Measurements from ENCODE around the gene AKT1S1.
A peak's percentile ranks its signal among the peaks of the same experiment; 100 is the strongest.

The AKT1S1 gene

GRCh38 chr19:49848938-49849337, 28.2 kb downstream of the AKT1S1 start:
- Mint-ChIP-seq H3K4me1 (ENCODE audit: low read depth) (peaks cover 45% of the 10 kb centered on the region), H3K4me3 (peak overlapping the region; percentile 8), H3K27me3 (no peaks in the 10 kb centered on the region), H3K9me3 (no peaks in the 10 kb centered on the region), H3K27ac (no peak overlapping the region), H3K36me3 (ENCODE audit: low read depth) (peaks cover 8% of the 10 kb centered on the region)

GRCh38 chr19:49847731-49848696, 29.1 kb downstream of the AKT1S1 start:
- peaks cover 38% of the 10 kb centered on the region for H3K4me1 Mint-ChIP-seq (ENCODE audit: low read depth)
- H3K27ac Mint-ChIP-seq: no peak overlapping the region
- no peaks in the 10 kb centered on the region for H3K9me3 Mint-ChIP-seq
- no peak overlapping the region for H3K4me3 Mint-ChIP-seq
- peaks cover 8% of the 10 kb centered on the region for H3K36me3 Mint-ChIP-seq (ENCODE audit: low read depth)
- no peaks in the 10 kb centered on the region for H3K27me3 Mint-ChIP-seq

GRCh38 chr19:49846408-49846807, 30.7 kb downstream of the AKT1S1 start:
- Mint-ChIP-seq H3K36me3 (ENCODE audit: low read depth) (peaks cover 4% of the 10 kb centered on the region), H3K27ac (no peak overlapping the region), H3K27me3 (no peaks in the 10 kb centered on the region), H3K9me3 (no peaks in the 10 kb centered on the region), H3K4me1 (ENCODE audit: low read depth) (peaks cover 27% of the 10 kb centered on the region), H3K4me3 (no peak overlapping the region)

- Mint-ChIP-seq H3K4me1 (ENCODE audit: low read depth) (peaks cover 27% of the 10 kb centered on the region), H3K9me3 (no peaks in the 10 kb centered on the region), H3K36me3 (ENCODE audit: low read depth) (peaks cover 4% of the 10 kb centered on the region), H3K27me3 (no peaks in the 10 kb centered on the region), H3K27ac (no peak overlapping the region), H3K4me3 (no peak overlapping the region)
These were observed 31.7 kb downstream of the AKT1S1 start for GRCh38 chr19:49845414-49845813.

GRCh38 chr19:49844138-49845095, 32.7 kb downstream of the AKT1S1 start:
- H3K27me3 Mint-ChIP-seq: no peaks in the 10 kb centered on the region
- no peaks in the 10 kb centered on the region for H3K9me3 Mint-ChIP-seq
- no peaks in the 10 kb centered on the region for H3K36me3 Mint-ChIP-seq (ENCODE audit: low read depth)
- H3K4me3 Mint-ChIP-seq: no peak overlapping the region
- peaks cover 20% of the 10 kb centered on the region for H3K4me1 Mint-ChIP-seq (ENCODE audit: low read depth)
- H3K27ac Mint-ChIP-seq: no peak overlapping the region

- Mint-ChIP-seq H3K4me3 (no peak overlapping the region), H3K27me3 (no peaks in the 10 kb centered on the region), H3K9me3 (no peaks in the 10 kb centered on the region), H3K36me3 (ENCODE audit: low read depth) (peaks cover 10% of the 10 kb centered on the region), H3K27ac (no peak overlapping the region), H3K4me1 (ENCODE audit: low read depth) (peaks cover 9% of the 10 kb centered on the region)
These were observed 33.9 kb downstream of the AKT1S1 start for GRCh38 chr19:49843265-49843664.

- Mint-ChIP-seq H3K36me3 (ENCODE audit: low read depth) (peaks cover 21% of the 10 kb centered on the region), H3K4me1 (ENCODE audit: low read depth) (no peaks in the 10 kb centered on the region), H3K27me3 (no peaks in the 10 kb centered on the region), H3K9me3 (no peaks in the 10 kb centered on the region), H3K4me3 (no peak overlapping the region), H3K27ac (no peak overlapping the region)
These were observed 36.4 kb downstream of the AKT1S1 start for GRCh38 chr19:49840736-49841249.

GRCh38 chr19:49840321-49840720, 36.8 kb downstream of the AKT1S1 start:
- H3K4me3 Mint-ChIP-seq: no peak overlapping the region
- no peaks in the 10 kb centered on the region for H3K4me1 Mint-ChIP-seq (ENCODE audit: low read depth)
- no peaks in the 10 kb centered on the region for H3K27me3 Mint-ChIP-seq
- no peaks in the 10 kb centered on the region for H3K9me3 Mint-ChIP-seq
- H3K36me3 Mint-ChIP-seq (ENCODE audit: low read depth): peaks cover 22% of the 10 kb centered on the region
- no peak overlapping the region for H3K27ac Mint-ChIP-seq

GRCh38 chr19:49839713-49840112, 37.4 kb downstream of the AKT1S1 start:
- no peaks in the 10 kb centered on the region for H3K4me1 Mint-ChIP-seq (ENCODE audit: low read depth)
- no peak overlapping the region for H3K4me3 Mint-ChIP-seq
- H3K36me3 Mint-ChIP-seq (ENCODE audit: low read depth): peaks cover 28% of the 10 kb centered on the region
- no peaks in the 10 kb centered on the region for H3K9me3 Mint-ChIP-seq
- H3K27me3 Mint-ChIP-seq: no peaks in the 10 kb centered on the region
- H3K27ac Mint-ChIP-seq: no peak overlapping the region

- peaks cover 31% of the 10 kb centered on the region for H3K36me3 Mint-ChIP-seq (ENCODE audit: low read depth)
- H3K9me3 Mint-ChIP-seq: no peaks in the 10 kb centered on the region
- no peaks in the 10 kb centered on the region for H3K4me1 Mint-ChIP-seq (ENCODE audit: low read depth)
- H3K27me3 Mint-ChIP-seq: no peaks in the 10 kb centered on the region
- no peak overlapping the region for H3K27ac Mint-ChIP-seq
- H3K4me3 Mint-ChIP-seq: no peak overlapping the region
These were observed 38.1 kb downstream of the AKT1S1 start for GRCh38 chr19:49838885-49839588.

GRCh38 chr19:49837425-49837824, 39.7 kb downstream of the AKT1S1 start:
- Mint-ChIP-seq H3K27me3 (no peaks in the 10 kb centered on the region), H3K4me1 (ENCODE audit: low read depth) (no peaks in the 10 kb centered on the region), H3K4me3 (no peak overlapping the region), H3K36me3 (ENCODE audit: low read depth) (peaks cover 36% of the 10 kb centered on the region), H3K9me3 (no peaks in the 10 kb centered on the region), H3K27ac (no peak overlapping the region)

- H3K4me1 Mint-ChIP-seq (ENCODE audit: low read depth): no peaks in the 10 kb centered on the region
- H3K9me3 Mint-ChIP-seq: no peaks in the 10 kb centered on the region
- H3K27ac Mint-ChIP-seq: no peak overlapping the region
- H3K27me3 Mint-ChIP-seq: no peaks in the 10 kb centered on the region
- no peak overlapping the region for H3K4me3 Mint-ChIP-seq
- H3K36me3 Mint-ChIP-seq (ENCODE audit: low read depth): peaks cover 40% of the 10 kb centered on the region
These were observed 40.2 kb downstream of the AKT1S1 start for GRCh38 chr19:49837009-49837310.

GRCh38 chr19:49836176-49837008, 40.8 kb downstream of the AKT1S1 start:
- H3K4me1 Mint-ChIP-seq (ENCODE audit: low read depth): no peaks in the 10 kb centered on the region
- no peaks in the 10 kb centered on the region for H3K27me3 Mint-ChIP-seq
- H3K27ac Mint-ChIP-seq: no peak overlapping the region
- H3K9me3 Mint-ChIP-seq: no peaks in the 10 kb centered on the region
- no peak overlapping the region for H3K4me3 Mint-ChIP-seq
- H3K36me3 Mint-ChIP-seq (ENCODE audit: low read depth): peaks cover 40% of the 10 kb centered on the region

GRCh38 chr19:49835562-49835961, 41.6 kb downstream of the AKT1S1 start:
- no peaks in the 10 kb centered on the region for H3K27me3 Mint-ChIP-seq
- H3K36me3 Mint-ChIP-seq (ENCODE audit: low read depth): peaks cover 40% of the 10 kb centered on the region
- no peaks in the 10 kb centered on the region for H3K4me1 Mint-ChIP-seq (ENCODE audit: low read depth)
- no peak overlapping the region for H3K4me3 Mint-ChIP-seq
- H3K9me3 Mint-ChIP-seq: no peaks in the 10 kb centered on the region
- H3K27ac Mint-ChIP-seq: no peak overlapping the region
